HepG2 (cell line): ENCODE data around the gene MED25. TPM values are rescaled to one million over a fixed set of nuclear protein-coding genes. Genes with fewer than 3 reads are reported as not detected.
A peak's percentile ranks its signal among the peaks of the same experiment; 100 is the strongest.

ENCODE experiments used
- CHCHD3 ChIP-seq: sonication (generic); formaldehyde crosslinking; IDR thresholded peaks from 2 replicates; pipeline ENCODE4 v1.8.0; 2022; ENCODE audit warnings: mild to moderate bottlenecking, missing genetic modification reagents, moderate library complexity
- NFIC ChIP-seq: IDR thresholded peaks from 2 replicates; pipeline ENCODE4 v1.6.1; 2012; ENCODE audit warnings: mild to moderate bottlenecking, low read length, inconsistent platforms
- RAD21 ChIP-seq: fragments of 450-650 bp; formaldehyde crosslinking; IDR thresholded peaks from 2 replicates; pipeline ENCODE4 v1.5.0; 2020; ENCODE audit warnings: mild to moderate bottlenecking
- REPIN1 ChIP-seq: sonication (generic); formaldehyde crosslinking; IDR thresholded peaks from 2 replicates; pipeline ENCODE4 v1.8.0; 2022; ENCODE audit warnings: missing genetic modification reagents, low read depth, mild to moderate bottlenecking, borderline replicate concordance
- SKI ChIP-seq: fragments of 450-650 bp; IDR thresholded peaks from one replicate; pipeline ENCODE4 v1.6.1; 2018; ENCODE audit warnings: mild to moderate bottlenecking; ENCODE audit not compliant: partially characterized antibody
- ZC3H4 ChIP-seq: sonication (generic); formaldehyde crosslinking; IDR thresholded peaks from 2 replicates; pipeline ENCODE4 v1.4.0; 2020; ENCODE audit warnings: missing genetic modification reagents, borderline replicate concordance
- ZNF292 ChIP-seq: sonication (generic); formaldehyde crosslinking; IDR thresholded peaks from 2 replicates; pipeline ENCODE4 v1.8.1; 2022; ENCODE audit warnings: mild to moderate bottlenecking, low read depth, missing genetic modification reagents, borderline replicate concordance
- ZNF564 ChIP-seq: sonication (generic); formaldehyde crosslinking; IDR thresholded peaks from 2 replicates; pipeline ENCODE4 v1.8.1; 2023; ENCODE audit warnings: mild to moderate bottlenecking, missing genetic modification reagents
- ZNF713 ChIP-seq: sonication (generic); formaldehyde crosslinking; IDR thresholded peaks from 2 replicates; pipeline ENCODE4 v1.4.0; 2020; ENCODE audit warnings: mild to moderate bottlenecking, missing genetic modification reagents
- ZNF83 ChIP-seq: sonication (generic); formaldehyde crosslinking; IDR thresholded peaks from 2 replicates; pipeline ENCODE4 v1.4.0; 2020; ENCODE audit warnings: missing genetic modification reagents, mild to moderate bottlenecking, borderline replicate concordance
- polyA plus RNA-seq, 8 experiments: library from polyadenylated mRNA; depleted of rRNA in 3 of 8; stranded (reverse) in 7 of 8; unstranded in 1 of 8; fragments of >200 nt; fragmentation: Illumina TruSeq in 4 of 8; extraction: Trizol in 4 of 8; gene quantifications; 2 replicates each; pipeline versions ENCODE4 v1.2.1 to v1.2.3, GENCODE V29; 2011 to 2016; ENCODE audit warnings: low read depth in 4 of 8, missing spikeins in 1 of 8, mixed read lengths in 1 of 8; ENCODE audit not compliant: insufficient read depth in 1 of 8
- total RNA-seq, 5 experiments: library from RNA; depleted of rRNA; stranded (reverse); fragments of >200 nt; fragmentation: Illumina TruSeq; extraction: Trizol; gene quantifications; 2 replicates each; pipeline ENCODE4 v1.2.3, GENCODE V29; 2016; ENCODE audit warnings: low read depth in 1 of 5
- TF ChIP-seq, protein P1 (sequence below): sonication (generic); formaldehyde crosslinking; IDR thresholded peaks from 2 replicates; pipeline ENCODE4 v1.9.0; 2022; ENCODE audit warnings: missing genetic modification reagents, mild to moderate bottlenecking, borderline replicate concordance
- TF ChIP-seq, protein P2 (sequence below): IDR thresholded peaks from 2 replicates; pipeline ENCODE4 v1.6.1; 2016; ENCODE audit warnings: missing compliant biosample characterization, missing genetic modification reagents, borderline replicate concordance
- TF ChIP-seq, protein P3 (sequence below): sonication (generic); formaldehyde crosslinking; IDR thresholded peaks from 2 replicates; pipeline ENCODE4 v1.5.0; 2020; ENCODE audit warnings: missing genetic modification reagents
- TF ChIP-seq, protein P4 (sequence below): sonication (generic); formaldehyde crosslinking; IDR thresholded peaks from 2 replicates; pipeline ENCODE4 v1.9.0; 2021; ENCODE audit warnings: mild to moderate bottlenecking, missing genetic modification reagents
- TF ChIP-seq, protein P5 (sequence below): sonication (generic); formaldehyde crosslinking; IDR thresholded peaks from 2 replicates; pipeline ENCODE4 v1.8.0; 2022; ENCODE audit warnings: mild to moderate bottlenecking, missing genetic modification reagents, moderate library complexity
- TF ChIP-seq, protein P6 (sequence below): sonication (generic); formaldehyde crosslinking; IDR thresholded peaks from 2 replicates; pipeline ENCODE4 v1.4.0; 2020; ENCODE audit warnings: mild to moderate bottlenecking, missing genetic modification reagents

Gene MED25
- total and polyA plus RNA-seq, 2 of the 13 experiments (the other 11 are each of a cell fraction or from before 2014, with no cell fraction given): 11.1 to 15.1 TPM

DNA sequence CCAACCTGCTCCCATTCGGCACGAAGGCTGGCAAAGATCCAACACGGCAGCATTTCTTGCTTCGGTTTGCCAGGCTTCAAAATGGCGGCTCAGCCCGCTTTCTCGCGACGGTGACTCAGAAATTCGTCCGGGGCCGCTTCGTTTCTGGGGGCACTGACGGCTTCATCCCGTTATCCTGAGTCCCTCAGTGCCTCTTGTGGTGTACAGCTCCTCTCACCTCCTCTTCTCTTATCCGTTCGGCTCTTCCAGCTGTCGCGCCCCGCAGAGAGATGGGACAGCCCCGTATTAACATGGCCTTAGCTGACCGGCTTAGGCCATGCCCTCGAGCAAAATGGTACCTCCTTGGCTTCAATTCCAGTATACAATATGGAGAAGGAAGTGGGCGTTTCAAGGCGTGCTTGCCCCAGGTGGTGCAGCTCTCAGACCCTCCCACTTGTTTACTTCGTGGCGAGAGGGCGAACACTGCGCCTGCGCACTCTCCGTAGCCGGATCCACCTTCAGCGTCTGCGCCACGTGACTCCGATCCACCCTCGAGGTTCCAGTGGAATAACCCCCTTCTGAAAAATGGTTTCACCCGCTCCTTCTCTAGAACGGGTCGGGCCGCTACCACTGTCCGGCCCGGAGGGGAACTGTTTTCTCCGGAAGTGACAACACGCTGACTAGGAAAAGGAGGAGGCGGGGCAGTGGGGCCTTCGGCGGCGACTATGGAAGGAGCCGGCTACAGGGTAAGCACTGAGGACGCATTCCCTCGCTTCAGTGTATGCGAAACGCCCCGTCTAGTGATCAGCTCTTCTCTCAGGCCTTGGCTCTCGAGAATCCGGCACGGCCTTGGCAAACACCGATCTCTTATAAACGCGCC, 59.2 kb downstream of the MED25 start, which contains the start of the genes AKT1S1 and TBC1D17 (continued):
- TF ChIP-seq, protein P1, sequence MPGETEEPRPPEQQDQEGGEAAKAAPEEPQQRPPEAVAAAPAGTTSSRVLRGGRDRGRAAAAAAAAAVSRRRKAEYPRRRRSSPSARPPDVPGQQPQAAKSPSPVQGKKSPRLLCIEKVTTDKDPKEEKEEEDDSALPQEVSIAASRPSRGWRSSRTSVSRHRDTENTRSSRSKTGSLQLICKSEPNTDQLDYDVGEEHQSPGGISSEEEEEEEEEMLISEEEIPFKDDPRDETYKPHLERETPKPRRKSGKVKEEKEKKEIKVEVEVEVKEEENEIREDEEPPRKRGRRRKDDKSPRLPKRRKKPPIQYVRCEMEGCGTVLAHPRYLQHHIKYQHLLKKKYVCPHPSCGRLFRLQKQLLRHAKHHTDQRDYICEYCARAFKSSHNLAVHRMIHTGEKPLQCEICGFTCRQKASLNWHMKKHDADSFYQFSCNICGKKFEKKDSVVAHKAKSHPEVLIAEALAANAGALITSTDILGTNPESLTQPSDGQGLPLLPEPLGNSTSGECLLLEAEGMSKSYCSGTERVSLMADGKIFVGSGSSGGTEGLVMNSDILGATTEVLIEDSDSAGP: 0 out of 2 replicates have a peak, but pooled peaks have one; percentile 5
- TF ChIP-seq ZNF292: no peak
- TF ChIP-seq, protein P2, sequence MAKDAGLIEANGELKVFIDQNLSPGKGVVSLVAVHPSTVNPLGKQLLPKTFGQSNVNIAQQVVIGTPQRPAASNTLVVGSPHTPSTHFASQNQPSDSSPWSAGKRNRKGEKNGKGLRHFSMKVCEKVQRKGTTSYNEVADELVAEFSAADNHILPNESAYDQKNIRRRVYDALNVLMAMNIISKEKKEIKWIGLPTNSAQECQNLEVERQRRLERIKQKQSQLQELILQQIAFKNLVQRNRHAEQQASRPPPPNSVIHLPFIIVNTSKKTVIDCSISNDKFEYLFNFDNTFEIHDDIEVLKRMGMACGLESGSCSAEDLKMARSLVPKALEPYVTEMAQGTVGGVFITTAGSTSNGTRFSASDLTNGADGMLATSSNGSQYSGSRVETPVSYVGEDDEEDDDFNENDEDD (CRISPR knock-in tag): peak; percentile 58; the same call in 1 of the 2 replicates
- no peak for TF ChIP-seq SKI
- no peak; the same call in 1 of the 2 replicates for TF ChIP-seq ZC3H4 (CRISPR knock-in tag)
- no peak; the same call in 1 of the 2 replicates for TF ChIP-seq REPIN1 (CRISPR knock-in tag)
- no peak; the same call in 1 of the 2 replicates for TF ChIP-seq ZNF83
- TF ChIP-seq, protein P3, sequence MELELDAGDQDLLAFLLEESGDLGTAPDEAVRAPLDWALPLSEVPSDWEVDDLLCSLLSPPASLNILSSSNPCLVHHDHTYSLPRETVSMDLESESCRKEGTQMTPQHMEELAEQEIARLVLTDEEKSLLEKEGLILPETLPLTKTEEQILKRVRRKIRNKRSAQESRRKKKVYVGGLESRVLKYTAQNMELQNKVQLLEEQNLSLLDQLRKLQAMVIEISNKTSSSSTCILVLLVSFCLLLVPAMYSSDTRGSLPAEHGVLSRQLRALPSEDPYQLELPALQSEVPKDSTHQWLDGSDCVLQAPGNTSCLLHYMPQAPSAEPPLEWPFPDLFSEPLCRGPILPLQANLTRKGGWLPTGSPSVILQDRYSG (CRISPR knock-in tag): no peak
- no peak for TF ChIP-seq ZNF564 (CRISPR knock-in tag)
- TF ChIP-seq, protein P4, sequence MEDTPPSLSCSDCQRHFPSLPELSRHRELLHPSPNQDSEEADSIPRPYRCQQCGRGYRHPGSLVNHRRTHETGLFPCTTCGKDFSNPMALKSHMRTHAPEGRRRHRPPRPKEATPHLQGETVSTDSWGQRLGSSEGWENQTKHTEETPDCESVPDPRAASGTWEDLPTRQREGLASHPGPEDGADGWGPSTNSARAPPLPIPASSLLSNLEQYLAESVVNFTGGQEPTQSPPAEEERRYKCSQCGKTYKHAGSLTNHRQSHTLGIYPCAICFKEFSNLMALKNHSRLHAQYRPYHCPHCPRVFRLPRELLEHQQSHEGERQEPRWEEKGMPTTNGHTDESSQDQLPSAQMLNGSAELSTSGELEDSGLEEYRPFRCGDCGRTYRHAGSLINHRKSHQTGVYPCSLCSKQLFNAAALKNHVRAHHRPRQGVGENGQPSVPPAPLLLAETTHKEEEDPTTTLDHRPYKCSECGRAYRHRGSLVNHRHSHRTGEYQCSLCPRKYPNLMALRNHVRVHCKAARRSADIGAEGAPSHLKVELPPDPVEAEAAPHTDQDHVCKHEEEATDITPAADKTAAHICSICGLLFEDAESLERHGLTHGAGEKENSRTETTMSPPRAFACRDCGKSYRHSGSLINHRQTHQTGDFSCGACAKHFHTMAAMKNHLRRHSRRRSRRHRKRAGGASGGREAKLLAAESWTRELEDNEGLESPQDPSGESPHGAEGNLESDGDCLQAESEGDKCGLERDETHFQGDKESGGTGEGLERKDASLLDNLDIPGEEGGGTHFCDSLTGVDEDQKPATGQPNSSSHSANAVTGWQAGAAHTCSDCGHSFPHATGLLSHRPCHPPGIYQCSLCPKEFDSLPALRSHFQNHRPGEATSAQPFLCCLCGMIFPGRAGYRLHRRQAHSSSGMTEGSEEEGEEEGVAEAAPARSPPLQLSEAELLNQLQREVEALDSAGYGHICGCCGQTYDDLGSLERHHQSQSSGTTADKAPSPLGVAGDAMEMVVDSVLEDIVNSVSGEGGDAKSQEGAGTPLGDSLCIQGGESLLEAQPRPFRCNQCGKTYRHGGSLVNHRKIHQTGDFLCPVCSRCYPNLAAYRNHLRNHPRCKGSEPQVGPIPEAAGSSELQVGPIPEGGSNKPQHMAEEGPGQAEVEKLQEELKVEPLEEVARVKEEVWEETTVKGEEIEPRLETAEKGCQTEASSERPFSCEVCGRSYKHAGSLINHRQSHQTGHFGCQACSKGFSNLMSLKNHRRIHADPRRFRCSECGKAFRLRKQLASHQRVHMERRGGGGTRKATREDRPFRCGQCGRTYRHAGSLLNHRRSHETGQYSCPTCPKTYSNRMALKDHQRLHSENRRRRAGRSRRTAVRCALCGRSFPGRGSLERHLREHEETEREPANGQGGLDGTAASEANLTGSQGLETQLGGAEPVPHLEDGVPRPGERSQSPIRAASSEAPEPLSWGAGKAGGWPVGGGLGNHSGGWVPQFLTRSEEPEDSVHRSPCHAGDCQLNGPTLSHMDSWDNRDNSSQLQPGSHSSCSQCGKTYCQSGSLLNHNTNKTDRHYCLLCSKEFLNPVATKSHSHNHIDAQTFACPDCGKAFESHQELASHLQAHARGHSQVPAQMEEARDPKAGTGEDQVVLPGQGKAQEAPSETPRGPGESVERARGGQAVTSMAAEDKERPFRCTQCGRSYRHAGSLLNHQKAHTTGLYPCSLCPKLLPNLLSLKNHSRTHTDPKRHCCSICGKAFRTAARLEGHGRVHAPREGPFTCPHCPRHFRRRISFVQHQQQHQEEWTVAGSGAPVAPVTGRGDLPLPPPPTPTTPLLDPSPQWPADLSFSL (CRISPR knock-in tag): no peak
- TF ChIP-seq, protein P5, sequence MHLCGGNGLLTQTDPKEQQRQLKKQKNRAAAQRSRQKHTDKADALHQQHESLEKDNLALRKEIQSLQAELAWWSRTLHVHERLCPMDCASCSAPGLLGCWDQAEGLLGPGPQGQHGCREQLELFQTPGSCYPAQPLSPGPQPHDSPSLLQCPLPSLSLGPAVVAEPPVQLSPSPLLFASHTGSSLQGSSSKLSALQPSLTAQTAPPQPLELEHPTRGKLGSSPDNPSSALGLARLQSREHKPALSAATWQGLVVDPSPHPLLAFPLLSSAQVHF (CRISPR knock-in tag): no peak
- peak; percentile 88 for TF ChIP-seq NFIC
- TF ChIP-seq RAD21 (CRISPR knock-in tag): peak; percentile 20; the same call in 1 of the 2 replicates
- no peak for TF ChIP-seq ZNF713 (CRISPR knock-in tag)
- TF ChIP-seq CHCHD3 (CRISPR knock-in tag): 0 out of 2 replicates have a peak, but pooled peaks have one; percentile 53
- TF ChIP-seq, protein P6, sequence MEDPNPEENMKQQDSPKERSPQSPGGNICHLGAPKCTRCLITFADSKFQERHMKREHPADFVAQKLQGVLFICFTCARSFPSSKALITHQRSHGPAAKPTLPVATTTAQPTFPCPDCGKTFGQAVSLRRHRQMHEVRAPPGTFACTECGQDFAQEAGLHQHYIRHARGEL (CRISPR knock-in tag): no peak
